AG09309 (cell line): ENCODE measurements around the gene DLST.
A peak's percentile ranks its signal among the peaks of the same experiment; 100 is the strongest.

Experiments used
- DNase-seq: peaks from one replicate; pipeline ENCODE4 v3.0.0-alpha.2; 2010; ENCODE audit warnings: low read depth
- H3K4me3 ChIP-seq: 2 replicates; pipeline ENCODE4 v1.5.1; 2011; ENCODE audit warnings: mild to moderate bottlenecking, low read depth, low read length, moderate library complexity; ENCODE audit not compliant: control insufficient read depth
- CTCF ChIP-seq: IDR thresholded peaks from 2 replicates; pipeline ENCODE4 v1.5.1; 2011; ENCODE audit warnings: mild to moderate bottlenecking, low read depth, low read length, inconsistent platforms; ENCODE audit not compliant: insufficient read depth, control insufficient read depth; ENCODE audit errors: missing control alignments

The DLST gene

GRCh38 chr14:74902941-74903705 is 21.4 kb downstream of the DLST start:
- H3K4me3 ChIP-seq: no peak overlapping the region
- TF ChIP-seq CTCF: no peak
- no peak for DNase-seq

GRCh38 chr14:74904635-74905503 is 23.2 kb downstream of the DLST start:
- H3K4me3 ChIP-seq: no peak overlapping the region
- no peak for DNase-seq
- TF ChIP-seq CTCF: no peak

GRCh38 chr14:74905595-74906142 is 24.0 kb downstream of the DLST start:
- H3K4me3 ChIP-seq: no peak overlapping the region
- no peak for DNase-seq
- TF ChIP-seq CTCF: peak; percentile 98

GRCh38 chr14:74906925-74907521 is 25.3 kb downstream of the DLST start:
- no peak overlapping the region for H3K4me3 ChIP-seq
- DNase-seq: no peak
- peak; percentile 33 for TF ChIP-seq CTCF

GRCh38 chr14:74907744-74908143 is 26.0 kb downstream of the DLST start:
- TF ChIP-seq CTCF: no peak
- no peak for DNase-seq
- no peak overlapping the region for H3K4me3 ChIP-seq

GRCh38 chr14:74908861-74909341 is 27.2 kb downstream of the DLST start:
- no peak for DNase-seq
- no peak overlapping the region for H3K4me3 ChIP-seq
- no peak for TF ChIP-seq CTCF
